HG03280 (cell line): Measurements from ENCODE around the gene PAWR.
"Not testable (repeated sequence)": the region's sequence is repeated elsewhere in the genome, so short reads cannot be mapped to it uniquely, and the experiment has no call there.

ENCODE experiments used
- ATAC-seq: cut with Tn5 transposase; IDR thresholded peaks from one replicate; pipeline ENCODE4 v1.9.1; 2021; ENCODE audit warnings: mild to moderate bottlenecking, moderate library complexity; ENCODE audit not compliant: unreplicated experiment

The PAWR gene

DNA sequence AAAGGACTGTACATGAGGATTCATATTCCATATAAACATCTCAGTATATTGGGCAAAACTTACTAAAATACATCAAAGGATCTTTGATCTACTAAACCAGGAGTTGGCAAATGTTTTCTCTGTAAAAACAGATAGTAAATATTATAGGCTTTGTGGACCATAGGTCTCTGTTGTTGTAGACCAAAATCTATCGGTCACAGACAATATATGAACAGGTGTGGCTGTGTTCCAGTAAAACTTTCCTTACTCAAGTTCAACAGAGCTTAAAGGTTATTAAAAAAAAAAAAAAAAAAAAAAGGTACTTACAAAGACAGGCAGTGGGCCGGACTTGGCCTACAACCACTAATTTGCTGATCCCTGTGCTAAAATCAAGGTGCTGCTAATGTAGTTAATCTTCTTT lies 40.3 kb downstream of the PAWR start:
- no peak for ATAC-seq

DNA sequence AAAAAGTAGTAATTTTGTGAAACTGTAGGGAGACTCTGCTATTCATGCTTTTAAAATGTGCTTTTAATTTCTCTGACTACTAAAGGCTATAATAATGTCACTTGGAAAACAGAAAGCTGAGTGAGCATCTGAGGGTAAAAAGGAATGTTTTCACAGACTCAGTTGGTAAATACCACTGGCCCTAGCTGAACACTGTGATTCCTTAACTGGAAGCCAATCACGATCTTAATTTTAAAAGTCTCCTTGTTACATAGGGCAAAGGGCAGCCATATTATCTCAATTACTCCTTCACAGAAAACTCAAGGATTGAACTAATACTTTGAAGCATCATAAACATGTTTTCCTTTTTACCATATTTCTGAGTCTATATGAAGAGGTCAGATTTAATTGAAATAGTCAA lies 41.9 kb downstream of the PAWR start:
- no peak for ATAC-seq

DNA sequence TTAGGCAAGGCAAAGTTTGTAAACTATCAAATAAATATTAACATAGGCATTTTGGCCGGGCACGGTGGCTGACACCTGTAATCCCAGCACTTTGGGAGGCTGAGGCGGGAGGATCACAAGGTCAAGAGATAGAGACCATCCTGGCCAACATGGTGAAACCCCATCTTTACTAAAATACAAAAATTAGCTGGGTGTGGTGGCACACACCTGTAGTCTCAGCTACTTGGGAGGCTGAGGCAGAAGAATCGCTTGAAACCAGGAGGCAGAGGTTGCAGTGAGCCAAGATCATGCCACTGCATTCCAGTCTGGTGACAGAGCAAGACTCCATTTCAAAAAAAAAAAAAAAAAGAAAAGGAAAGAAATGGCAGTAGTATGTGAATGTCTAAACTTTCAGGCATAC lies 43.9 kb downstream of the PAWR start:
- not testable (repeated sequence) for ATAC-seq

DNA sequence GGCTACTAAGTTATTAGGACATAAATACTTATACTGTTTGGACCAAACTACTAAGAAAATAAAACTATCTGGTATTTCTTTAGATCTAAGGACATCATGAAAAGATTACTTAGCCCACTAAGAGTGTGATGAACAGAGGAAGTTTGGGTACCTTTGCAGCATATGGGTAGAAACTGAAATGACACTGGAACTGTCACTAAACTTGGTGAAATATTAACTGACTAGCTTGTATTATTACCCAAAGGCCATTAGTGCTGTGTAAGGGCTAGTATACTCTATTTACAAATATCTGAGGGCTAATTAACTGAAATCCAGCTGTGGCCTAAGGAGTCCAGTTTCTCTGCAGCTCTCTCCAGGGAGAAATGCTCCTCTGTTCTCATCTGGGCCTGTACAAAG lies 45.5 kb downstream of the PAWR start:
- ATAC-seq, result no peak

DNA sequence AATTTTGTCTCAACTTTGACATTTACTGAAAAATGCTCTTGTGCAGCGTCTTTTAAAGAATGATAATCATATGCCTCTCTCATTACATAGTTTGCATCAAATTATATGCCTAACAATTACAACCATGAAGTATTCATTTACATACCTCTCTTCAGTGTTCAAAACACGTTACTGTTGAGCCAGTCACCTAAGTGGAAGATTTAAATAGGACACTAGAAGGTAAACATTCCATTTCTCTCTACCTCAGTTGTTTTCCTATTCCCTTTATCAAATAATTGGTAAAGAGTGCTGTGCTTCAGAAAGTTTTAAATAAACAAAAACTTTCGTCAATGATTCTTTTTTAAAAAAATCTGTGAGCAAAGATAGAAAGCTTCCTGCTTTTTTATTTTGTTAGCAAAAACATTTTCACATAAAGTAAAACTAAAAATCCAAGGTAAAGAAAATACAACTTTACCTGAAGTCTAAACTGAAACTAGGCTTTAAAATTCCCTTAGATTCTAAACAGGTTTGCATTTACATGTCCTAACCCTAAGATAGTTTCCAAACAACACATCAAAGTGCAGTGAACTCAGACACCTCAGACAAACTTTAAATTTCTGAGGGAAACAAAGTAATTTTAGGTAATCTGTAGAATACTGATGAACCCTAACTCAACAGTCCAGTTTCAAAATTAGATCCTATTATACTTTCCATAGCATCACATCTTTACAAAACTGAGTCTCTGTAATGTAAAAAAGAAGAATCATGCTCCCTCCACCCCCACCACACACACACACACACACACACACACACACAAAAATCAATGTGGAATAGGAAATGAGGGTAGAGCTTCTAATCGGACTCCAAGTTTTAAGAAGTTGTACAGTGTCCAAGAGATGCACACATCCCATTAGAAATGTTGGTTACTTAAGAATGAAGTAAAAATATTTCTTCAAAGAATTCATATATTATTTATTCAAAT lies 46.2 kb downstream of the PAWR start:
- ATAC-seq, result no peak

DNA sequence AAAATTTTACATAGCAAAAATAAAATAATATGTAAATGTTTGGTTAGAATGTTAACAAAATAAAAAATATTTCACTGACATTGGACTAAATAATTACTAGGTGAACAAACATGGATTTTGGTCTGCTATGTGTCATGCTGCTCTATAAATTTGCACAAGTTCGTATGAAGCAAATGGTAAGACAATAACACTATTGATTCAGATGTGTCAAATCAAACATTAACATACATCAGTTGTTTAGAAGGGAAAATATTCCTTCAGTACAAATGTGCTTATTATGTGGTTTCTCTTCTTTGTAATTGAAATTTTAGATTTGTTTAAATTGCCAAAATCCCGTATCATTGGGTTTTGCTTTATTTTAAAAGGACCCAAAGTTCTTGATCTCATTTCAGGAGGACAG lies 46.9 kb downstream of the PAWR start:
- no peak for ATAC-seq

DNA sequence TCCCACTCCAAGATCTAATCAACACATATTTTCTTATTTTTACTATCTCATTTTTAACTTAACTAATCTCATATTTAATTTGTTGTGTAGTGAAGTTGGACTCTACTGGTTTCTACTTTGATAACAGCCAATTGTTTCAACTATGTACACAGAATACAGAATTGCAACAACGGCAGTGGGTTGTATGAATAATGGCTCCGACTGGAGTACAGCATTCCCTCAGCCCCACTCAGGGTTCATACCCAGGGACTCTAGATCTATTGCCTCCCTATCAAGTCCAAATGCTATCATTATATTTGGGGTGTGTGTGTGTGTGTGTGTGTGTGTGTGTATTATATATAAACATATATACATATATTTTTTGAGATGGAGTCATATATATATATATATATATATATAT lies 52.3 kb downstream of the PAWR start:
- ATAC-seq, result no peak

DNA sequence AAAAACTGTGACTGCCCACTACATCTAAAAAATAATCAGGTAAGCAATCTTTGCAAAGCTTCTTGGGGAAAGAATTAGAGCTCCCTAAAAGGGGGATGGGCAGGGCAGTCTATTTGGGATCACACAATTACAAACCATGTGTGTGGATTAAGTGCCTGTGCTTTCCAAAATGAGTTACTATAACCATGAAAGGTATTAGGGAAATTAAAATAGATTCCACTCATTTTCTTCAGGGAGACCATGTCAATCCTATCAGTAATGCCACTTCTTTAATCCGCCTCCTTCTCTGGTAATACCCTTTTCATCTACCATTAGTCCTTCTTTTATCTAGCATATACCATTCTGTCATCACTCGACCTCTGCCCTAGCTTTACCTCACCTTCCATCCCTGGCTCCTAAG lies 53.7 kb downstream of the PAWR start:
- no peak for ATAC-seq

DNA sequence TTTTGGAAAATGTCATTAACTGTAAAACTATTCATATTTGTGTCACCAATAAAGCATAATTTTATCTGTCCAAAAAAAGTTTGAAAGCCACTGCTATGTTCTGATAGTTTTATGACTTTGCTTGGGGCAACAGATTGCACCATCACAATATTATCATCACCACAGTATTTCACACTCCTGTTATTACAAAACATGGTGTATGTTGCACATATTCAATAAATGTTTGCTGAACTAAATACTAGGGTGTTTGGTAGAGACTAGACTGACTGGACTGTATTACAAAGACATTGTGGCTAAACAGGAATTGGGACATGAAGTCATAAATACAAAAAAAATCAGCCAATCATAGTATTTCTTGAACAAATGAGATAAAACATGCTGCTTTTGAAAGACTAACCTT lies 55.1 kb downstream of the PAWR start:
- ATAC-seq, result no peak

DNA sequence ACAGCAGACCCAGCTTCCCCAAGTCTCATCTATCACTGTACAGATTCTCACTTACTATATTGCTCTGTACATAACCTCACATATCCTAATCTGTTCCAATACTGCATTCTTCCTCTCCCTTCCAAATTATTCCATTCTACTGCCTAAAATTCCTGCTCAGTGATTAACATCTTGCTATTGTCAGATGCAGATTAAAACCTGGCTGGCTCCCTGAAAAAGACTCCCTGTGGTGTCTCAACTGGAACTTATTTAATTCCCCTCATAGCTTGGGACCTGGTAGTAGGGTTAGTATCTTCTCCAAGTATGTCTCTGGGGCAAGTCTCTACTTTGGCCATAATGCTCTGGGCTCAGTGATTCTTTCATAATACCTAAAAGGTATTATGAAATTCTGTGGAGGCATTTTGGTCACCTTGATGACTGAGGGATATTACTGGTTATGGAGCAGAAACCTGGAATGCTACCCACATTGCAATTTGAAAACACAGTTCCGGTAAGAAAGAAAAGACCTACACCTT lies 55.8 kb downstream of the PAWR start:
- ATAC-seq, result no peak

DNA sequence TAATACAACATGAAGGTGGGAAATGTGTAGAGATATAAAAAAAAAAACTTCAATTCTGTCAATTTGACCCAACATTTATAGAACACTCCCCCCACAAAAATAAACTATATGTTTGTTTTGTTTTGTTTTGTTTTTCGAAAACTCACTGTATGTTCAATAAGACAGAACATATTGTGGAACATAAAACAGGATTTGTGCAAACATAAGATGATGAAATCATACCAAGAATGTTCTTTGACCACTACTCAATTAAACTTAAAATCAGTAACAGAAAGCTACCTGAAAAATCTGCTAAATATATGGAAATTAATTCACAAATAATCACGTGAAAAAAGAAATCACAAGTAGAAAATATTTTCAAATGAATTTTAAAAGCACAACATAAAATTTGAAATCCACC lies 61.2 kb downstream of the PAWR start:
- no peak for ATAC-seq

DNA sequence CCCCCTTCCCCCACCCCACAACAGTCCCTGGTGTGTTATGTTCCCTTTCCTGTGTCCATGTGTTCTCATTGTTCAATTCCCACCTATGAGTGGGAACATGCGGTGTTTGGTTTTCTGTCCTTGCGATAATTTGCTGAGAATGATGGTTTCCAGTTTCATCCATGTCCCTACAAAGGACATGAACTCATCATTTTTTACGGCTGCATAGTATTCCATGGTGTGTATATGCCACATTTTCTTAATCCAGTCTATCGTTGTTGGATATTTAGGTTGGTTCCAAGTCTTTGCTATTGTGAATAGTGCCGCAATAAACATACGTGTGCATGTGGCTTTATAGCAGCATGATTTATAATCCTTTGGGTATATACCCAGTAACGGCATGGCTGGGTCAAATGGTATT lies 64.0 kb downstream of the PAWR start:
- ATAC-seq, result not testable (repeated sequence)

DNA sequence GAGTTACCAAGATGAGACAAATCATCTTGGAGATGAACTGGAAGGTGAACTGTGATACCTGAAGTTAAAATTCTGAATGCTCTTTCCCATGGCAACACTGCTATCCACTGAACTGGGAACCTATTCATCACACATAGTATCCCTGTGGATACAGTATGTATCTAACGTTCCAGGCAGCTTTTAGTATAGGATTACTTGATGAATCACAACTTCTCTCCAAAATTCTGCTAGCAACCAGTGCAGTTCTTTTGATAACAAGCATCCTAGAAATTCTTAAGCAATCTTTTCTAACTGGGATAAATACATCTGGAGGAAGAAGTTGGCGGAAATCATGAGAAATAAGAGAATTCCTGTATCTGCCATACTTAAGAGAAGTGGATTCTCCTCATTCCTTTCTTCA lies 66.4 kb downstream of the PAWR start:
- no peak for ATAC-seq

DNA sequence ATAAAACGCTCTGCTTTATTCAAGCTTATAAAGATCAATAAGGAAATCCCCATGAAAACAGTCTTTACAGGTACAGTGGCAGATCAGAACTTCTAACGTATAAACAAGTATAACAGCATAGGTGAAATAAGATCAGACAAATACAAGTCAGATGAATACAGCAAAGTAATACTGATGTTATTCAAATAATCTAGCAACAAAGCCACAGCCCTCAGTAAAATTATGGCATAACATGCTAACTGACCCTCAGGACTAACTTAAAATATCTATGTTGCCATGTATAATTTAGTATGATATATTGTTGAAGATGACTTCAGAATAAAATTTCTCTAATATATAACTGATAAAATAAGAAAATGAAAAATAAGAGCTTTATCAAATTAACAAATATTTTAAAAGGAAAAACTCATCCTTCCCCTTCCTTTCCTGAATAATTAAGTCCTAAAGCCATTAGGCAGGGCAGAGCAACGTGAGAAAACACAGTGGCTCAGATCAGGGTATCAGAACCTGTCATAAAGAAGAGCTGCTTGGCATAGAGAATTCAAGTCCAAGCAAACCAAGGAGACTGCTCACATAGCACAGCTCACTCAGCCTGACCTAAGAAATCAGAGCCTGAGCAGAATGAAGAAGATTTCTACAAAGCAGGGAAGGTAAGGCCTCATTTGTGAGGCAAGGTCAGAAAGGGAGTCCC lies 70.7 kb downstream of the PAWR start:
- no peak for ATAC-seq

DNA sequence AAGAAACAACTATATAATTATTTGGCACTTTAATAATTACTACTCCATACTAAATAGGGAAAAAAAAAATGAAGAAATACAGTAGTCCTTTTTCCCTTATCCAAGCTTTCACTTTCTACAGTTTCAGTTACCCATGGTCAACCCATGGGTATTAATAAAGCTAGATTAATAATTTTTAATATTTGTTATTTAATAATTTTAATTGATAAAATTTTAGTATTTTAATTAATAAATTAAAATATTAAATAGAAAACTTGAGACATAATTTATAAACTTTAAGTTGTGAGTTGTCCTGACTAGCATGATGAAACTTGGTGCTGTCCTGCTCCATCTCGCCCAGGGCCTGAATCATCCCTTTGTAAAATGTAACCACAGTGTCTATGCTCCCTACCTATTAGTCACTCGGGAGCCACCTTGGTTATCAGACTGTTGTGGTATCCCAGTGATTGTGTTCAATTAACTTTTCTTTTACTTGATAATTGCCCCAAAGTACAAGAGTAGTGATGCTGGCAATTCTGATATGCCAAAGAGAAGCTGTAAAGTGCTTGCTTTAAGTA lies 71.8 kb downstream of the PAWR start:
- ATAC-seq, result no peak

DNA sequence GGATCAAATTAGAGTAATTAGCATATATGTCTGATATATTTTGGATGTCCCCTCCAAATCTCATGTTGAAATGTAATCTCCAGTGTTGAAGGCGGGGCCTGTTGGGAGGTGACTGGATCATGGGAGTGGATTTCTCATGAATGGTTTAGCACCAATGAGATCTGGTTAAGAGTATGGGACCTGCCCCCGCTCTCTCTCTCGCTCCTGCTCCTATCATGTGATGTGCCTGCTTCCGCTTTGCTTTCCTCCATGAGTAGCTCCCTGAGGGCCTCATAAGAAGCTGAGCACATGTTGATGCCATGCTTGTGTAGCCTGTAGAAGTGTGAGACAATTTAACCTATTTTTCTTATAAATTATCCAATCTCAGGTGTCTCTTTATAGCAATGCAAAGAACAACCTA lies 73.1 kb downstream of the PAWR start:
- no peak for ATAC-seq

DNA sequence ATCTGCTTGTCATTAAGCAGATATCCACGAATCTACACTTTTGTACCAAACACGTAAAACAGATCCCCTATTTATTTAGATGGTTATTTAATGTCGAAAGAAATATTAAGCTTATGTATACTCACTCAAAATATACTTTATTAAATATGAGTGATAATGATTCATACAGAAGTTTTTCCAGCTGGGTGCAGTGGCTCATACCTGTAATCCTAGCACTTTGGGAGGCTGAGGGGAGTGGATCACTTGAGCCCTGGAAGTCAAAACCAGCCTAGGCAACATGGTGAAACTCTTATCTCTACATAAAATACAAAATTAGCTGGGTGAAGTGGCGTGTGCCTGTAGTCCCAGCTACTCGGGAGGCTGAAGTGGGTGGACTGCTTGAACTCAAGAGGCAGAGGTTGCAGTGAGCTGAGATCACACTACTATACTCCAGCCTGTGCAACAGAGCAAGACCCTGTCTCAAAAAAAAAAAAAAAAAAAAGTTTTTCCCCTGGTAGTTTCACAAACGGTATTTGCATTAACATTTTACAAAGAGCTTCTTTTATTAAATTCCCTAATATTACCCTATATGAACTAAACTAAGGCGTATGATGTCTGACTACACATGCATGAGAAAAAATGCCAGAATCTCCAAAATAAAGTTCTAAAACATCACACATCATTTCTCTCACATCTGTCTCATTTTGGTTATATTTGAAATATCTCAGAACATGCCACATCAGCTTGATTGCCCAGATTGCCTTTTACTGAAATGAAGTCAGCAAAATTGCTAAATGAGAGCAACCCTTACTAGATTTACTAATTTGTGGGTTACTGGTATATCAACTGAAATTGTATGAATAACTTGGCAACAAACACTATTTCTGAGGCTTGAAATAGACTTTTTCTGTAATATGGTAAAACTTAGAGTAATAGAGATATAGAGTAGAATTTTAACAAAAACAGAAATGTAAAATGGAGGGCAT lies 74.9 kb downstream of the PAWR start:
- ATAC-seq, result peak; percentile 52

DNA sequence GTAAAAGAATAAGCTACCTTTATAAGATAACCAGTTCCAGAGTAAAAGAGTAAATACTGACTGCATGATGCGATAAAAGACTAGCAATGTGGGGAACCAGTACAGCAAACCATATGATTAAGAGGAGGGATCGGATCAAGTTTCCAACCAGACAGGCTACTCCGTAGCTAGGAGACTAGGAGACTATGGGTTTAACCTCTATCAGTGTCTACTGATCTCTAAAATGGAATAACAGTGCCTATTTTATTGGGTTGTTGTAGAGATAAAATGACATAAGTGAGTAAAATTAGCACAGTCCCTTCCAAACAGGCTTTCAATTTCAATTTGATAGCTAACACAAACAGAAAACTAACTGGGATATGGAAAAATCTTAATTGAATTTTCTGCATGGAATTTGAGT lies 76.0 kb downstream of the PAWR start:
- ATAC-seq, result no peak

DNA sequence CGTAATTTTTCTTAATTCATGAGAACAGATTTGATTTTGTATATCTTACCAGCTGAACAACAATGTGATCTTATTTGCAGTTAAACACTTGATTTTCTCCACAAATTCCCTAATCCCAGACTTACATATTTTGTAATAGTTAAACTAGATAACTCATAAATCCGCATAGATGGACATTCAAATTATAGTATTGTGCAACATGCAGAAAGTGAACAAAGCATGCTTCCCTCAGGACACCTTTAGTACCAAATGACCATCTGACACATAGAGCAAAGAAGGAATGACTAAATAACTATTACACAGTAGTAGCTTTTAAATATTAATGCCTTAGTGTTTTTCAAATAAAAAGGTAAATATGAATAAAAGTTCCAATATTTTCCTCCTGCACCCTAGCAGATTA lies 88.9 kb downstream of the PAWR start:
- ATAC-seq, result no peak

DNA sequence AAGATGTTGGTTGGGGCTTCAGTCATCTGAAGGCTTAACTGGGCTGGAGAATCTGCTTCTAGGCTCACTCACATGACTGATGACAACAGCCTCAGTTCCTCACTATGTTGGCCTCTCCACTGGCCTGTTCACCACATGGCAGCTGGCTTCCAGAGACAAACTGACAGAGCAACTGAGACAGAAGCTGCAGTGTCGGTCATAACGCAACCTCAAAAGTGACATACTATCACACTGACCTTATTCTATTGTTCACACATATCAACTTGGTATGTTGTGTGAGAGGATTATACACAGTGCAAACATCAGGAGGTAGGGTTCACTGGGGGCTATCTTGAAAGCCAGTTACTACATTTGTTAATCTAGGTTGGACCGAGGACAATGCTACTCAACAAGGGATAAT lies 92.9 kb downstream of the PAWR start:
- ATAC-seq, result no peak
